ENCODE data around the gene SLC6A12.

DNA sequence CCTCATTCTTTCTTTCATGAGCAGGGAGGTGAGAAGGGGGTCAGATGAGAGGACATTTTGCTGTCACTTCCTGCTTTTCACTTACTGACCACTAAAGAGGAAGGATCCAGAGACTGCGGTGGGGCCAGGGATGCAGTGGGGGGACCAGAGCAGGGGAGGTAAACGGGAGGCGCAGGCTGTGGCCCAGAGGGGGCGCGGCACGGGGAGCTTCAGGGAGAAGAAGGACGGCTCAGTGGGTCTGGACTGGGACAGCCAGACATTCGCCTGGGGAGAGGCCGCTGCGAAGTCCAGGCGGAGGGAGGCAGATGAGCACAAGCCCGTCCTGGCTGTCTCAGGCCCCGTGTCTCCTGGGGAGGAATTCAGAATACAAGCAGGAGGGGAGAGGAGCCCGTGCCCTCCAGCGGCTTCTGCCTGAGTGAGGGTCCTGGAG, 41.2 kb downstream of the SLC6A12 start:
- TF ChIP-seq, protein P1, sequence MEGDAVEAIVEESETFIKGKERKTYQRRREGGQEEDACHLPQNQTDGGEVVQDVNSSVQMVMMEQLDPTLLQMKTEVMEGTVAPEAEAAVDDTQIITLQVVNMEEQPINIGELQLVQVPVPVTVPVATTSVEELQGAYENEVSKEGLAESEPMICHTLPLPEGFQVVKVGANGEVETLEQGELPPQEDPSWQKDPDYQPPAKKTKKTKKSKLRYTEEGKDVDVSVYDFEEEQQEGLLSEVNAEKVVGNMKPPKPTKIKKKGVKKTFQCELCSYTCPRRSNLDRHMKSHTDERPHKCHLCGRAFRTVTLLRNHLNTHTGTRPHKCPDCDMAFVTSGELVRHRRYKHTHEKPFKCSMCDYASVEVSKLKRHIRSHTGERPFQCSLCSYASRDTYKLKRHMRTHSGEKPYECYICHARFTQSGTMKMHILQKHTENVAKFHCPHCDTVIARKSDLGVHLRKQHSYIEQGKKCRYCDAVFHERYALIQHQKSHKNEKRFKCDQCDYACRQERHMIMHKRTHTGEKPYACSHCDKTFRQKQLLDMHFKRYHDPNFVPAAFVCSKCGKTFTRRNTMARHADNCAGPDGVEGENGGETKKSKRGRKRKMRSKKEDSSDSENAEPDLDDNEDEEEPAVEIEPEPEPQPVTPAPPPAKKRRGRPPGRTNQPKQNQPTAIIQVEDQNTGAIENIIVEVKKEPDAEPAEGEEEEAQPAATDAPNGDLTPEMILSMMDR (IDR thresholded peaks at IDR 0.05) = no peak
- no peak for TF ChIP-seq POLR2A (IDR thresholded peaks at IDR 0.05)

Data from body of pancreas (tissue), 4 donors.